T-helper 1 cell treated with Interleukin-12 subunit alpha and Interleukin-12 subunit beta and Interleukin-4 antibody, amounts not matched to agents 30 μg/mL and 1 μg/mL, for 36 hours (primary cell): ENCODE data around the gene REEP2.
A peak's percentile ranks its signal among the peaks of the same experiment; 100 is the strongest.

Source experiments
- H3K27ac Mint-ChIP-seq: one replicate; pipeline ENCODE4 v1.8.0; 2021; ENCODE audit warnings: mild to moderate bottlenecking, mixed read lengths
- H3K27me3 Mint-ChIP-seq: one replicate; pipeline ENCODE4 v1.8.0; 2021; ENCODE audit warnings: low read depth, mixed read lengths
- H3K36me3 Mint-ChIP-seq: one replicate; pipeline ENCODE4 v1.8.0; 2021; ENCODE audit warnings: low read depth, mixed read lengths
- H3K4me1 Mint-ChIP-seq: one replicate; pipeline ENCODE4 v1.8.0; 2021; ENCODE audit warnings: low read depth, mixed read lengths
- H3K4me3 Mint-ChIP-seq: one replicate; pipeline ENCODE4 v1.8.0; 2021; ENCODE audit warnings: mild to moderate bottlenecking, moderate library complexity, mixed read lengths
- H3K9me3 Mint-ChIP-seq: one replicate; pipeline ENCODE4 v1.8.0; 2021; ENCODE audit warnings: mixed read lengths

The REEP2 gene

DNA sequence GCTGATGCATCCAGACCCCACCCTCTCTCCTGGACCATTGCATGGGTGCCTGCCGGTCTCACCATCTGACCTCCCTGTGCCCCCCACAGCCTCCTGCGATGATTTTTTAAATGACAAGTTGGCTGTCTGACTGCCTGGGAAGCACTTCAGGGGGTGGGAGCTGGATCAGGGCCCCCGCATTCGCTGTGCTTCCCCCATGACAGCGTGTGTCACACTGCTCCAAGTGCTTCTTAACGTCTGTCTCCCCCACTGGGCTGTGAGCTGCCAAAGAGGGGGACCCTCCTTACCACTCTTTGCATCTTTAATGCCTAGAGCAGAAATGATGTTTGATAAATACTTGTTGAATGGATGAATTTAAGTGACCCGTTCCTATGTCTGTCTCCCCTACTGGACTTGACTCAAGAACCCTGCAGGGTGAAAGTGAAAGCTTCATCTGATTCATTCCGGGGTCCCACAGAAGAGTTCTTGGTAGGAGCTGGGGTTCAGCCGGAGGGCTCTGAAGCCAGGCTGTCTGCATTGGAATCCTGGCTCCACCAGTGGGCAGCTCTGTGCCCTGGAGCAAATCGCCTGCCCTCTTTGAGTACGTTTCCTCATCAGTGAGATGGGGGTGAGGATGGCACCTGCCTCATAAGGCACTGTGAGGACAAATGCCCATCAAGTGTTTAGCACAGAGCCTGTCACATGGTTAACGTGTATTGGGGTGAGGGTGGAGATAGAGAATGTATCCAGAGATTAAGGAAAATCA, 18.8 kb downstream of the REEP2 start:
- Mint-ChIP-seq H3K9me3 (no peaks in the 10 kb centered on the region), H3K4me1 (peaks cover 23% of the 10 kb centered on the region), H3K27ac (peak overlapping the region; percentile 64), H3K4me3 (no peak overlapping the region), H3K27me3 (no peaks in the 10 kb centered on the region), H3K36me3 (peaks cover 3% of the 10 kb centered on the region)

DNA sequence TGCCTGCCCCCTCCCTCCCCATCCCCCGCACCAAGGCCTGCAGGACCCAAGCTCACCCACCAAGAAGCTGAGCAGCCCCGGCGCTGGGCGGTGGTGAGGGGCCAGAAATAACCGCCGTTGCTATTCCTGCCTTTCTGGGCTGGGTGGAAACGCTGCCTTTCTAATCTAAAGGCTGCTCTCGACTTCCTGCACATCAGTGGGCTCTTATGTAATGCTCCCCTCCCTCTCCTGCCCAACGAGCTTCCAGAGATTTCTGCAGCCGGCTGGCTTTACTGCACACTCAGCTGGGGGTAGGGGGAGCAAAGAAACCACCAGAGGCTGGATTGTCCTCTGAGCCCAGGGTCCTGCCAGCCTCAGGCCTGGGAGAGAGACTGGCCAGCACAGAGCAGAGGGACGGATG, 19.5 kb downstream of the REEP2 start:
- Mint-ChIP-seq H3K27me3 (no peaks in the 10 kb centered on the region), H3K27ac (peak overlapping the region; percentile 98), H3K4me3 (no peak overlapping the region), H3K9me3 (no peaks in the 10 kb centered on the region), H3K4me1 (peaks cover 23% of the 10 kb centered on the region), H3K36me3 (peaks cover 3% of the 10 kb centered on the region)

DNA sequence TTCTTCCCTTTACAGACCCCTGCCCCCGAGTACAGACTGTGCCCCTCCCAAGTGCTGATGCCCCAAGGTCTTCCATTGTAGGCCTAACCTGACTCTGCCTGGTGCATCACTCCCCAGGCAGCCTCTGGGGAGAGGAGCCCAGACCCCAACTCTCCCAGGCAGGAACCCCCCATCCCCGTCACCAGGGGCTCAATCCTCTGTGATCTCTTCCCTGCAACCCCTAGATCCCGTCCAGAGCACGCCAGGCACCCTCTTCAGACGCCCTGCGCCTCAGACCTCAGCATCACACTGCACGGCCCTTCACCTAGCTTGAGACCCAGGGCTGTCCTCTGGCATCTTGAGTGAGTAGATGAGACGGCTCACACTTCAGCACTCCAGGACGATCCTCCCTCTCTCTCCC, 20.0 kb downstream of the REEP2 start:
- Mint-ChIP-seq H3K36me3 (peaks cover 3% of the 10 kb centered on the region), H3K9me3 (no peaks in the 10 kb centered on the region), H3K4me1 (peaks cover 23% of the 10 kb centered on the region), H3K4me3 (peak overlapping the region; percentile 59), H3K27ac (peak overlapping the region; percentile 98), H3K27me3 (no peaks in the 10 kb centered on the region)

DNA sequence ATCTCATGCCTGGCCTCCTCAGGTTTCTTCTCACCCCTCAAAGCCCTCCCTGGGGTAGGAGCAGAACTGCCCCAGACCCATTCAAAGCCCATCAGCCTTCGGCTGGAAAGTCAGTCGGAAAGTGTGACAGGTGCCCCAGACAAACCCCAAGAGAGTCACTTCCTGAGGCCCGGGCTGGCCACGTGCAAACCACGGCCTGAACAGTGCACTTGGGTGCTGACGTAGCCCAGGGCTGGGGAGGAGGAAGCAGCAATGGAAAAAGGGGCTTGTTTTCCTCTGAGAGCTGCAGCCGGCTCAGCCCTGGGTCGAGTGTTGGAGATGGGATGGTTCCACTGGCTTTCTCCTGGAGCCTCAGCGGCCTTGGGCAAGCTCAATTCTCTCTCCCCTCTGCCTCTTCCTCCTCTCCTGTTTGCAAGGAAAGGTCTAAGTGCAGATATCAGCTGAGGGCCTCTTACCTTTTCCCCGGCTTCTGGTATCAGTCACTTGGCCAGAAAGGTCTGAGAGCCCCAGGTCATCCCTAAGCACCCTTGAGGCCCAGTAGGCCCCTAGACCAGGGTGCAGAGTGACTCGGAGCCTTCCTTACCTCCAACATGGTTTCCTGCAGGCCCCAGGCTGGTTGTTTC, 20.6 kb downstream of the REEP2 start:
- H3K4me1 Mint-ChIP-seq: peaks cover 23% of the 10 kb centered on the region
- peak overlapping the region; percentile 59 for H3K4me3 Mint-ChIP-seq
- H3K36me3 Mint-ChIP-seq: peaks cover 3% of the 10 kb centered on the region
- H3K27me3 Mint-ChIP-seq: no peaks in the 10 kb centered on the region
- H3K27ac Mint-ChIP-seq: peak overlapping the region; percentile 98
- H3K9me3 Mint-ChIP-seq: no peaks in the 10 kb centered on the region

DNA sequence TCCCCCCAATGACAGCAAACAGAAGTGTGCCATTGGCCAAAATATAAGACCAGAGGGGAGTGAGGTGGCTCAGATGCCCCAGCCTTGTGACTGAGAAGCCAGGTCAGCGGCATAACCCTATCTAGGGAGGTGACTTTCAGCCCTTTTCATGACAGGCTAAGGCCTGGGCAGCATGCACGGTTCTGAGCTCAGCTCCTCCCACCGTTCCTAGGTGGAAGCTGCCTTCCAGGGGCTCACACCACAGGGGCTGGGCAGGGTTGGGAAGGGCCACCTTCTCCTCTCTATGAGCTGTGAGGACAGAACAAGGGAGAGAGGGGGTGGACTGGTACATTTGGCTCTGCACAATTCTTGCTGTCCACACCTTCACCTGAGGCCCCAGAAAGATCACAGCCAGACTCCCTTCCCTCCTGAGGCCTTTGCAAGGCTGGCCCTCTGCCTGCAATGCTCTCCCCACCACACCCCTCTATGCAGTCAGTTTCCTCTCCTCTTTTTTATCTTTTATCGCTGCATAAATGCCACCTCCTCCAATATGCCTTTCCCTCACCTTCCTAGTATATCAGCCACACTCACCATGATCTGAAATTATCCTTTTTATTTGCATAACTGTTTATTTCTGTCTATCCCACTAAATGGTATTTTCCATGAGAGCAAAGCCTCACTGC, 21.3 kb downstream of the REEP2 start:
- Mint-ChIP-seq H3K9me3 (no peaks in the 10 kb centered on the region), H3K27me3 (no peaks in the 10 kb centered on the region), H3K4me1 (peaks cover 23% of the 10 kb centered on the region), H3K4me3 (no peak overlapping the region), H3K36me3 (peaks cover 3% of the 10 kb centered on the region), H3K27ac (peak overlapping the region; percentile 50)

DNA sequence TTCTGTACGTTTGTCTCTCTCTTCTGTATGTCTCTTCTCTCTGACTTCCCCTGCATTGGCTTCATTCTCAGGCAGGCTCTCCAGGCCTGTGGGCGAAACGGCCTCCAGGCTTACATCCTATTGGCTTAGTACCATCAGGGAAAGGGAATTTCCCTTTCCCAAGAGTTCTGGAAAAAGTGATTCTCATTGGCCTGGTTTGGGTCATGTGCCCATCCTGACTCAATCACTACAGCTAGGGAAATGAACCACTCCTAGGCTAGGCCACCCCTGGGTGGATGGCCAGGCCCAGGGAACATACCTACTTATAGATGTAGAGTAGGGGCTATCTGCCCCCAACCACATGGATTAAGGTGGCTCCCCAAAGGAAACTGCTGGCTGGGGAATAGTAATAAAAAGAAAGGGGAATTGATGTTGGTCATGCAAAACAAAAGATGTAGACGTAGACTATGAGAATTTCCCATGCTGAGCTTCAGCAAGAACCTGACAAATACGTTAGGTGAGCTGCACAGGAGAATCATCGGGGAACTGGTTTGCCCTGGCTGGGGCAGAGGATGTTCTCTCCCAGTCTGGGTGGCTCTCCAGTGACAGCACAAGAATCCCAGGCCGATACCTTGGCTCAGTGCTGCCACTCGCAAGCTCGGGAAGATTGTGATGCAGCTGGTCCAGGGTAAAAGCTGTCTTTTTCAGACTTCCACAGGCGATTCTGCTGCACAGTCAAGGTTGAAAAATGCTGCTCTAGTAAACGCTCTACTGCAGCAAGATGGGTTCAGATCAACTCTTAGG, 22.7 kb downstream of the REEP2 start:
- Mint-ChIP-seq H3K9me3 (no peaks in the 10 kb centered on the region), H3K4me3 (no peak overlapping the region), H3K4me1 (peaks cover 24% of the 10 kb centered on the region), H3K27me3 (peaks cover 2% of the 10 kb centered on the region), H3K27ac (peak overlapping the region; percentile 9), H3K36me3 (peaks cover 4% of the 10 kb centered on the region)

DNA sequence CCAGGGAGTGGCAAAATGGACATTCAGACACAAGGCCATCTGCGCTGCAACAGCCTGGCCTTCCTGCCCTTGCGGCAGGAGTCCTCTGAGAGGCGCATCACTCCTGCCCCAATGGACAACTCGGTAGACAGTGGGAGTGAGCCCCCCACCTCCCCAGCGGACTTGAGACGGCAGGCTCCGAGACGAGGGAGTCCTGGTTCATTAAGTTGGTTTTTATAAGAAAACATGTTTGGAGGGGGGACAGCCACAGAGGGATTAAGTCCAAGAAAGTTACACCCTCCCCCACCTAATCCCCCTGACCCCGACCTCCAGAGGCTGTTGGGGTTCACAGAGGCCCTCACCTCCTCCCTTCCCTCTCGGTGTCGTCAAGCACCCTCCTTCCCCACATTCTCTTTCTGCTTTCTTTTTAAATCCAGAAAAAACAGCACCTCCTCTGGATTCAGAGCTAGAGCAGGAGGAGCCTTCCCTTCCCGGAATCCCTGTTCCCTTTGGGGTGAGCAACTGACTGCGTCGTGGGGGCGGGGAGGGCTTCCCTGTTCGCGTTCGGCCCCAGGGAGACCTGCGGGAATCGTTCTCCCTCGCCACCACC, 24.7 kb downstream of the REEP2 start:
- Mint-ChIP-seq H3K9me3 (no peaks in the 10 kb centered on the region), H3K4me3 (peak overlapping the region; percentile 86), H3K4me1 (peaks cover 34% of the 10 kb centered on the region), H3K27me3 (peaks cover 21% of the 10 kb centered on the region), H3K36me3 (peaks cover 22% of the 10 kb centered on the region), H3K27ac (peak overlapping the region; percentile 91)

DNA sequence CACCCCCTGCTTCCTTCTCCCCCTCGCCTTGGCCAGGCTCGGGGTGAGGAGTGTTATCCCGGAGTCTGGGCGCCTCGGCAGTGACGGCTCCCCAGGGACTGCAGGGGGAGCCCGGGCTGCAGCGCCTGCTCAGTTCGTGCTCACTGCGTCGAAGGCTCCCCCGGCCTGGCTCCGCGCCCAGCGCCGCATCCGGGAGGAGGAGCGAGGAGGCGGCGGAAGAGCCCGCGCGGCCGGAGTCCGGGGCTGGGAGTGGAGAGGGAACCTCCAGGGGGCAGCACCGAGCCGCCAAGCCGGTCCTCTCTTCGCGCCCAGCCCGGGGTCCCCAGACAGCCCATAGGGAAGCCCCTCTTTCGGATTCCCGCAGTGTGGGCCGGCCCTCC, 25.1 kb downstream of the REEP2 start:
- peaks cover 21% of the 10 kb centered on the region for H3K27me3 Mint-ChIP-seq
- H3K9me3 Mint-ChIP-seq: no peaks in the 10 kb centered on the region
- peaks cover 29% of the 10 kb centered on the region for H3K4me1 Mint-ChIP-seq
- H3K4me3 Mint-ChIP-seq: peak overlapping the region; percentile 86
- peaks cover 22% of the 10 kb centered on the region for H3K36me3 Mint-ChIP-seq
- H3K27ac Mint-ChIP-seq: peak overlapping the region; percentile 91

DNA sequence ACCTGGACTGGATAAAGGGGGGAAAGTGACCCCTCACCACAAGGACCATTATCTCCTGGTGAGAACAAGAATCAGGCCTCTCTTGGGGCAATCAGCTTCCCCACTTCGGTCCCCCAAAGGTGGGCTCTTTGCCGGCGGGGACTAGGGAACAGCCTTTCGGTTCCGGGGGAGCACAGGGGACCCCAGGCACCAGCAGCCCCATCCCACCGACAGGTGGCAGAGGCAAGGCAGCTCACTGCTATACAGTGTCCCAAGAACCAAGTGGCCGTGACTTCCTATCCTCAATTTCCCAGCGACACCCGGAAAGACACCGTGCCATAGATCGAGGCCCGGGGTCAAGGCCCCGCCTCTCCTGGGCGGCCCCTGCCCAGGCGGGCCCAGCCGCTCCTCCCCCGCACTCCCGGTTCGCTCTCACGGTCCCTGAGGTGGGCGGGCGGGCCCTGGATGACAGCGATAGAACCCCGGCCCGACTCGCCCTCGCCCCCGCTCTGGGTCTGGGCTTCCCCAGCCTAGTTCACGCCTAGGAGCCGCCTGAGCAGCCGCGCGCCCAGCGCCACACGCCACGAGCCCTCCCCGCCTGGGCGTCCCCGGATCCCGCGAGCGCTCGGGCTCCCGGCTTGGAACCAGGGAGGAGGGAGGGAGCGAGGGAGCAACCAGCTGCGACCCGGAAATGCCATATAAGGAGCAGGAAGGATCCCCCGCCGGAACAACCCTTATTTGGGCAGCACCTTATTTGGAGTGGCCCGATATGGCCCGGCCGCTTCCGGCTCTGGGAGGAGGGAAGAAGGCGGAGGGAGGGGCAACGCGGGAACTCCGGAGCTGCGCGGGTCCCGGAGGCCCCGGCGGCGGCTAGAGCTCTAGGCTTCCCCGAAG, 25.8 kb downstream of the REEP2 start:
- no peaks in the 10 kb centered on the region for H3K9me3 Mint-ChIP-seq
- H3K27ac Mint-ChIP-seq: peak overlapping the region; percentile 91
- H3K27me3 Mint-ChIP-seq: peaks cover 21% of the 10 kb centered on the region
- H3K36me3 Mint-ChIP-seq: peaks cover 19% of the 10 kb centered on the region
- peaks cover 23% of the 10 kb centered on the region for H3K4me1 Mint-ChIP-seq
- H3K4me3 Mint-ChIP-seq: peak overlapping the region; percentile 86

DNA sequence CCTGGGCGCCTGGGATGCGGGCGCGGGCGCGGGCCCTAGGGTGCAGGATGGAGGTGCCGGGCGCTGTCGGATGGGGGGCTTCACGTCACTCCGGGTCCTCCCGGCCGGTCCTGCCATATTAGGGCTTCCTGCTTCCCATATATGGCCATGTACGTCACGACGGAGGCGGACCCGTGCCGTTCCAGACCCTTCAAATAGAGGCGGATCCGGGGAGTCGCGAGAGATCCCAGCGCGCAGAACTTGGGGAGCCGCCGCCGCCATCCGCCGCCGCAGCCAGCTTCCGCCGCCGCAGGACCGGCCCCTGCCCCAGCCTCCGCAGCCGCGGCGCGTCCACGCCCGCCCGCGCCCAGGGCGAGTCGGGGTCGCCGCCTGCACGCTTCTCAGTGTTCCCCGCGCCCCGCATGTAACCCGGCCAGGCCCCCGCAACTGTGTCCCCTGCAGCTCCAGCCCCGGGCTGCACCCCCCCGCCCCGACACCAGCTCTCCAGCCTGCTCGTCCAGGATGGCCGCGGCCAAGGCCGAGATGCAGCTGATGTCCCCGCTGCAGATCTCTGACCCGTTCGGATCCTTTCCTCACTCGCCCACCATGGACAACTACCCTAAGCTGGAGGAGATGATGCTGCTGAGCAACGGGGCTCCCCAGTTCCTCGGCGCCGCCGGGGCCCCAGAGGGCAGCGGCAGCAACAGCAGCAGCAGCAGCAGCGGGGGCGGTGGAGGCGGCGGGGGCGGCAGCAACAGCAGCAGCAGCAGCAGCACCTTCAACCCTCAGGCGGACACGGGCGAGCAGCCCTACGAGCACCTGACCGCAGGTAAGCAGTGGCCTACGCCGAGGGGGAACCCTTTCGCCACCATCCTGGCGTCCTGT, 26.6 kb downstream of the REEP2 start, which contains the start of gene EGR1:
Gene EGR1 (plus strand): TSS at position 219 of the 864 bp plus-strand sequence. CDS start 283 bp downstream, at position 502.
- peaks cover 19% of the 10 kb centered on the region for H3K36me3 Mint-ChIP-seq
- H3K4me3 Mint-ChIP-seq: peak within 1 kb of the TSS; percentile 86
- H3K4me1 Mint-ChIP-seq: peaks cover 16% of the 10 kb centered on the region
- H3K27ac Mint-ChIP-seq: peak within 1 kb of the TSS; percentile 91
- H3K9me3 Mint-ChIP-seq: no peaks in the 10 kb centered on the region
- peaks cover 21% of the 10 kb centered on the region for H3K27me3 Mint-ChIP-seq

DNA sequence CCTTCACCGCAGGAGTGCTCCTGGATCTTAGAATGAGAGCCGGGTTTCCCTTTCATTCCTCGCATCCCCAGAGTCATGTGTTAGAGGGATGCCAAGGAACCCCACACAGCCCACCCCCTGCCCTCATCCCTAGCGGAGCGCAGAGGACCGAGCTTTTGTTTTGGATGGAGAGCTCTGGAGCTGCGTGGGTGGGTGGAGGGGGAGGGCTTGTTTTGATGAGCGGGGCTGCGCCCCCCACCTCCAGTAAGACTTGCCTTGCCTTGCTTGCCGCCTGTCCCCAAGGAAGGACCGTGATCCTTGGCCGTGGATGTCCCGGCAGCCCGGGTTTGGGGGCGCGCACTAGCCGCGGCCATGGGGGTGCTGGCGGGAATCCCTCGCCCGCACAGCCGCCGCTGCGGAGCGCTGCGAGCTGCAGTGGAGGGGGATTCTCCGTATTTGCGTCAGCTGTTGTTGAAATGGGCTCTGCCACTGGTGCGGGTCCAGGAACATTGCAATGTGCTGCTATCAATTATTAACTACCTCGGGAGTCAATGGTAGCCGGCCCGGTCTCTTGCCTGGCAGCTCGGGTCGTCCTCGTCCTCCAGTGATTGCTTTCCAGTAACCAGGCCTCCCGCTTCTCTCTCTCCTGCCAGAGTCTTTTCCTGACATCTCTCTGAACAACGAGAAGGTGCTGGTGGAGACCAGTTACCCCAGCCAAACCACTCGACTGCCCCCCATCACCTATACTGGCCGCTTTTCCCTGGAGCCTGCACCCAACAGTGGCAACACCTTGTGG, 27.5 kb downstream of the REEP2 start:
- Mint-ChIP-seq H3K27me3 (peaks cover 21% of the 10 kb centered on the region), H3K9me3 (no peaks in the 10 kb centered on the region), H3K4me3 (peak overlapping the region; percentile 79), H3K36me3 (peaks cover 19% of the 10 kb centered on the region), H3K27ac (no peak overlapping the region), H3K4me1 (peaks cover 16% of the 10 kb centered on the region)
